Fibroblast of lung (primary cell): Measurements from ENCODE around the gene MAML2. TPM values are rescaled to one million over a fixed set of nuclear protein-coding genes. Genes with fewer than 3 reads are reported as not detected.

Experiments used
- DNase-seq, 2 donors: peaks; one replicate each; pipeline versions ENCODE4 v3.0.0 to v3.0.0-alpha.2; 2010; ENCODE audit warnings: low read depth in 2 of 2
- H2AFZ ChIP-seq: 2 replicates; pipeline ENCODE4 v1.5.1; 2012; ENCODE audit warnings: low read length, control low read depth, inconsistent platforms
- H3K27ac ChIP-seq: 2 replicates; pipeline ENCODE4 v1.5.1; 2011; ENCODE audit warnings: low read length, control low read depth; ENCODE audit not compliant: insufficient read depth
- H3K27me3 ChIP-seq: 2 replicates; pipeline ENCODE4 v1.5.1; 2011; ENCODE audit warnings: mild to moderate bottlenecking, low read length; ENCODE audit not compliant: control insufficient read depth, insufficient read depth
- H3K36me3 ChIP-seq: 2 replicates; pipeline ENCODE4 v1.5.1; 2011; ENCODE audit warnings: low read length; ENCODE audit not compliant: control insufficient read depth, insufficient read depth
- H3K4me1 ChIP-seq: 2 replicates; pipeline ENCODE4 v1.5.1; 2011; ENCODE audit warnings: low read length; ENCODE audit not compliant: control insufficient read depth, insufficient read depth; ENCODE audit errors: extremely low read depth
- H3K4me2 ChIP-seq: 2 replicates; pipeline ENCODE4 v1.5.1; 2011; ENCODE audit warnings: low read length, control low read depth; ENCODE audit not compliant: insufficient read depth; ENCODE audit errors: extremely low read depth
- H3K4me3 ChIP-seq, 4 experiments: fragments of 200-600 bp in 1 of 4; sonication (generic) in 1 of 4; replicated peaks in 1 of 4; 2 replicates each; pipeline ENCODE4 v1.5.1; 2011 to 2016; ENCODE audit warnings: low read length in 4 of 4, low read depth in 3 of 4, mild to moderate bottlenecking in 3 of 4, control low read depth in 2 of 4, inconsistent platforms in 1 of 4, mixed read lengths in 1 of 4; ENCODE audit not compliant: insufficient read depth in 1 of 4; ENCODE audit errors: control extremely low read depth in 1 of 4
- H3K79me2 ChIP-seq: 2 replicates; pipeline ENCODE4 v1.5.1; 2012; ENCODE audit warnings: mild to moderate bottlenecking, low read length, inconsistent platforms; ENCODE audit not compliant: control insufficient read depth, insufficient read depth
- H3K9ac ChIP-seq: 2 replicates; pipeline ENCODE4 v1.5.1; 2011; ENCODE audit warnings: mild to moderate bottlenecking, low read length, control low read depth; ENCODE audit not compliant: insufficient read depth
- H3K9me3 ChIP-seq: 2 replicates; pipeline ENCODE4 v1.5.1; 2012; ENCODE audit warnings: low read depth, low read length; ENCODE audit not compliant: control insufficient read depth, insufficient read depth
- H4K20me1 ChIP-seq: 2 replicates; pipeline ENCODE4 v1.5.1; 2011; ENCODE audit warnings: low read length; ENCODE audit not compliant: control insufficient read depth, insufficient read depth; ENCODE audit errors: extremely low read depth
- CTCF ChIP-seq, 2 donors: IDR thresholded peaks in 1 of 2; conservative IDR thresholded peaks in 1 of 2; 1 replicate in 1 of 2; 2 replicates in 1 of 2; pipeline ENCODE4 v1.5.1; 2011 to 2012; ENCODE audit warnings: low read length in 2 of 2, control low read depth in 1 of 2, inconsistent platforms in 1 of 2, low read depth in 1 of 2, mild to moderate bottlenecking in 1 of 2
- EZH2 ChIP-seq: IDR thresholded peaks from 2 replicates; pipeline ENCODE4 v1.5.1; 2012; ENCODE audit warnings: low read length, control low read depth, mild to moderate bottlenecking; ENCODE audit errors: missing control alignments
- polyA plus RNA-seq, 2 donors: library from polyadenylated mRNA; depleted of rRNA in 1 of 2; stranded (reverse) in 1 of 2; unstranded in 1 of 2; fragments of >200 nt; gene quantifications; 2 replicates each; pipeline ENCODE4 v1.2.1, GENCODE V29; 2011 to 2012; ENCODE audit warnings: missing spikeins in 1 of 2
- total RNA-seq: library from RNA; depleted of rRNA; stranded (reverse); fragments of >200 nt; gene quantifications from 2 replicates; pipeline ENCODE4 v1.2.1, GENCODE V29; 2014

MAML2 gene
- total and polyA plus RNA-seq, 2 donors (not counting 1 experiment from before 2014, with no cell fraction given): 13.0 to 19.0 TPM

- Histone ChIP-seq H3K27ac (peak overlapping the region; percentile 89), H3K36me3 (no peaks in the 10 kb centered on the region), H2AFZ (no peak overlapping the region), H3K9me3 (no peaks in the 10 kb centered on the region), H3K79me2 (peaks cover 73% of the 10 kb centered on the region), H3K9ac (peak overlapping the region; percentile 2), H3K4me3 (peak overlapping the region; percentile 67 to 97 (median 90)), H4K20me1 (no peaks in the 10 kb centered on the region), H3K4me1 (peaks cover 8% of the 10 kb centered on the region), H3K4me2 (peak overlapping the region; percentile 99), H3K27me3 (no peaks in the 10 kb centered on the region)
- TF ChIP-seq CTCF (conservative IDR thresholded peaks at IDR 0.05 in 1 of 2, IDR thresholded peaks at IDR 0.05 in 1 of 2; ENCODE audit: low read depth in 1 of 2, low read length in 2 of 2) (peak; percentile 12 to 13), EZH2 (no peak)
- peak; percentile 55 to 60 for DNase-seq
Measured at GRCh38 chr11:96340555-96340885, 2.5 kb downstream of the MAML2 start.

GRCh38 chr11:96339706-96340554, 3.1 kb downstream of the MAML2 start:
- Histone ChIP-seq H3K9ac (peak overlapping the region; percentile 51), H3K79me2 (peaks cover 77% of the 10 kb centered on the region), H3K4me1 (peaks cover 8% of the 10 kb centered on the region)

More at GRCh38 chr11:96339706-96340554, 3.1 kb downstream of the MAML2 start:
- no peaks in the 10 kb centered on the region for H3K36me3 ChIP-seq
- peak; percentile 36 to 72 for DNase-seq
- H3K27ac ChIP-seq: peak overlapping the region; percentile 89
- no peaks in the 10 kb centered on the region for H3K9me3 ChIP-seq
- no peaks in the 10 kb centered on the region for H3K27me3 ChIP-seq
- peak overlapping the region; percentile 67 to 97 (median 90) for H3K4me3 ChIP-seq
- H3K4me2 ChIP-seq: peak overlapping the region; percentile 99
- H4K20me1 ChIP-seq: no peaks in the 10 kb centered on the region
- TF ChIP-seq EZH2: no peak
- TF ChIP-seq CTCF (conservative IDR thresholded peaks at IDR 0.05 in 1 of 2, IDR thresholded peaks at IDR 0.05 in 1 of 2; ENCODE audit: low read depth in 1 of 2, low read length in 2 of 2): no peak
- no peak overlapping the region for H2AFZ ChIP-seq
